Measurements from ENCODE around the gene JAKMIP2.

DNA sequence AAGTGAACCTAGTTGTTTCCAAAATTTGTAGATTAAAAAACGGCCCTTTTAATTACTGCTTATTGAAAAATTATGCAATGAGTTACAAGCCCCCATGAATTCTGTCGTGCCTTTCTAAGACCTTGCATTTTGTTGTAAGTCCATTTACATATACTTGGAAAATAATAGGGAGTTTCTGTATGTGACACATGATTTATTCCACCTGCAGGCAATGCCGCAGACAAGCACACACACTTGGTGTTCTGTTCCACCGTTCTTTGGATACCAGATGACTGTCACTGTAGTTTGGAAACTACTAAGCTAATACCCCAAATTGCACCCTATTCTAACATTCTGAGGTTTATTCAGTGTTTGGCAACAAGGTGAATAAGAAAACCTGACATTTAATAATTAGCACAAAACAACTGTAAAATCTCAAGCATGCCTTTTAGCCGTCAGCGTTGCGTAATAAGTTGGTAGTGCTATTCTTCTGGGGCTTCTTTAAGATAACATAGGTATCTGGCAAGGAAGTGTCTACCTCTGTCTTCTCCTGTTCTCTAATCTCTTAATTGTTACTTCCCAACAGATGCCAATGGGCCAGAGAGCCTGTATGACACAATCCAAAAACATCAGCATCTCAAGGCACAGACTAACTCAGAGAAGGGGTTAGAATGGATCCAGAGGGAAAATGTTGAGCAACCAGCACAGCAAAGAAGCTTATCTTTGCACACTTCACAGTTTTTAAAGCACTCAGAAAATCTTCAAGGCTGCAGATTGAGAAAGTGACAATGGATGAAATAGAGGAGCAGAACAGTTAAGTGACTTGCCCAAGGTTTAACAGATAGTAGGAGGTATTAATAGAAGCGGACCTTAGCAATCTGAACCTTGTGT is 224.4 kb downstream of the JAKMIP2 start:
- TF ChIP-seq, protein P1, sequence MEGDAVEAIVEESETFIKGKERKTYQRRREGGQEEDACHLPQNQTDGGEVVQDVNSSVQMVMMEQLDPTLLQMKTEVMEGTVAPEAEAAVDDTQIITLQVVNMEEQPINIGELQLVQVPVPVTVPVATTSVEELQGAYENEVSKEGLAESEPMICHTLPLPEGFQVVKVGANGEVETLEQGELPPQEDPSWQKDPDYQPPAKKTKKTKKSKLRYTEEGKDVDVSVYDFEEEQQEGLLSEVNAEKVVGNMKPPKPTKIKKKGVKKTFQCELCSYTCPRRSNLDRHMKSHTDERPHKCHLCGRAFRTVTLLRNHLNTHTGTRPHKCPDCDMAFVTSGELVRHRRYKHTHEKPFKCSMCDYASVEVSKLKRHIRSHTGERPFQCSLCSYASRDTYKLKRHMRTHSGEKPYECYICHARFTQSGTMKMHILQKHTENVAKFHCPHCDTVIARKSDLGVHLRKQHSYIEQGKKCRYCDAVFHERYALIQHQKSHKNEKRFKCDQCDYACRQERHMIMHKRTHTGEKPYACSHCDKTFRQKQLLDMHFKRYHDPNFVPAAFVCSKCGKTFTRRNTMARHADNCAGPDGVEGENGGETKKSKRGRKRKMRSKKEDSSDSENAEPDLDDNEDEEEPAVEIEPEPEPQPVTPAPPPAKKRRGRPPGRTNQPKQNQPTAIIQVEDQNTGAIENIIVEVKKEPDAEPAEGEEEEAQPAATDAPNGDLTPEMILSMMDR (conservative IDR thresholded peaks at IDR 0.05 in 1 of 2, IDR thresholded peaks at IDR 0.05 in 1 of 2; ENCODE audit: extremely low read depth in 1 of 2, insufficient read depth in 1 of 2, low read depth in 1 of 2, low read length in 2 of 2), result no peak
- no peak for TF ChIP-seq EZH2 (IDR thresholded peaks at IDR 0.05; ENCODE audit: borderline replicate concordance, low read length)

All from mammary epithelial cell (primary cell).